HepG2 (cell line): ENCODE measurements around the gene ARHGEF39. TPM values are rescaled to one million over a fixed set of nuclear protein-coding genes. Genes with fewer than 3 reads are reported as not detected.
A peak's percentile ranks its signal among the peaks of the same experiment; 100 is the strongest.

Experiments used
- HIVEP1 ChIP-seq: sonication (generic); formaldehyde crosslinking; IDR thresholded peaks from 2 replicates; pipeline ENCODE4 v1.4.0; 2020; ENCODE audit warnings: mild to moderate bottlenecking, missing genetic modification reagents
- IRX3 ChIP-seq: sonication (generic); formaldehyde crosslinking; IDR thresholded peaks from 2 replicates; pipeline ENCODE4 v1.8.1; 2023; ENCODE audit warnings: mild to moderate bottlenecking, low read depth, missing genetic modification reagents, borderline replicate concordance
- NFYB ChIP-seq: sonication (generic); formaldehyde crosslinking; IDR thresholded peaks from 2 replicates; pipeline ENCODE4 v1.4.0; 2020; ENCODE audit warnings: missing genetic modification reagents
- PCBP1 ChIP-seq: fragments of 200-400 bp; formaldehyde crosslinking; IDR thresholded peaks from 2 replicates; pipeline ENCODE4 v1.6.1; 2017; ENCODE audit warnings: mild to moderate bottlenecking, low read depth, low read length, borderline replicate concordance
- PRPF4 ChIP-seq: fragments of 200-400 bp; formaldehyde crosslinking; IDR thresholded peaks from 2 replicates; pipeline ENCODE4 v1.6.1; 2016; ENCODE audit warnings: low read length, low read depth; ENCODE audit not compliant: poor library complexity, severe bottlenecking
- RBFOX2 ChIP-seq: fragments of 200-400 bp; formaldehyde crosslinking; IDR thresholded peaks from 2 replicates; pipeline ENCODE4 v1.6.1; 2017; ENCODE audit warnings: low read depth, mild to moderate bottlenecking, low read length
- TAF1 ChIP-seq: sonication (generic); formaldehyde crosslinking; IDR thresholded peaks from 2 replicates; pipeline ENCODE4 v1.4.0; 2020; ENCODE audit warnings: missing genetic modification reagents
- THYN1 ChIP-seq: sonication (generic); formaldehyde crosslinking; IDR thresholded peaks from 2 replicates; pipeline ENCODE4 v1.8.1; 2023; ENCODE audit warnings: low read depth, mild to moderate bottlenecking, moderate library complexity, missing genetic modification reagents, borderline replicate concordance
- TMF1 ChIP-seq: sonication (generic); formaldehyde crosslinking; IDR thresholded peaks from 2 replicates; pipeline ENCODE4 v1.8.1; 2022; ENCODE audit warnings: low read depth, missing genetic modification reagents
- ZNF143 ChIP-seq: sonication (generic); formaldehyde crosslinking; IDR thresholded peaks from 2 replicates; pipeline ENCODE4 v1.4.0; 2020; ENCODE audit warnings: missing genetic modification reagents
- ZNF180 ChIP-seq: sonication (generic); formaldehyde crosslinking; IDR thresholded peaks from 2 replicates; pipeline ENCODE4 v1.4.0; 2020; ENCODE audit warnings: low read depth, missing genetic modification reagents, borderline replicate concordance
- ZNF577 ChIP-seq: sonication (generic); formaldehyde crosslinking; IDR thresholded peaks from 2 replicates; pipeline ENCODE4 v1.4.0; 2020; ENCODE audit warnings: mild to moderate bottlenecking, low read depth, missing genetic modification reagents, borderline replicate concordance
- ZNF589 ChIP-seq: sonication (generic); formaldehyde crosslinking; conservative IDR thresholded peaks from 2 replicates; pipeline ENCODE4 v1.8.0; 2022; ENCODE audit warnings: mild to moderate bottlenecking, moderate library complexity, missing genetic modification reagents
- ZNF761 ChIP-seq: sonication (generic); formaldehyde crosslinking; conservative IDR thresholded peaks from 2 replicates; pipeline ENCODE4 v1.4.0; 2020; ENCODE audit warnings: mild to moderate bottlenecking, missing genetic modification reagents
- ZNF780A ChIP-seq: sonication (generic); formaldehyde crosslinking; IDR thresholded peaks from 2 replicates; pipeline ENCODE4 v1.8.0; 2022; ENCODE audit warnings: mild to moderate bottlenecking, missing genetic modification reagents, moderate library complexity
- ZNF816 ChIP-seq: sonication (generic); formaldehyde crosslinking; IDR thresholded peaks from 2 replicates; pipeline ENCODE4 v1.8.0; 2022; ENCODE audit warnings: missing genetic modification reagents, mild to moderate bottlenecking, borderline replicate concordance
- polyA plus RNA-seq, 8 experiments: library from polyadenylated mRNA; depleted of rRNA in 3 of 8; stranded (reverse) in 7 of 8; unstranded in 1 of 8; fragments of >200 nt; fragmentation: Illumina TruSeq in 4 of 8; extraction: Trizol in 4 of 8; gene quantifications; 2 replicates each; pipeline versions ENCODE4 v1.2.1 to v1.2.3, GENCODE V29; 2011 to 2016; ENCODE audit warnings: low read depth in 4 of 8, missing spikeins in 1 of 8, mixed read lengths in 1 of 8; ENCODE audit not compliant: insufficient read depth in 1 of 8
- total RNA-seq, 5 experiments: library from RNA; depleted of rRNA; stranded (reverse); fragments of >200 nt; fragmentation: Illumina TruSeq; extraction: Trizol; gene quantifications; 2 replicates each; pipeline ENCODE4 v1.2.3, GENCODE V29; 2016; ENCODE audit warnings: low read depth in 1 of 5
- TF ChIP-seq, protein P1 (sequence below): sonication (generic); formaldehyde crosslinking; IDR thresholded peaks from 2 replicates; pipeline ENCODE4 v1.5.0; 2020; ENCODE audit warnings: mild to moderate bottlenecking, missing genetic modification reagents
- TF ChIP-seq, protein P2 (sequence below): sonication (generic); formaldehyde crosslinking; IDR thresholded peaks from 2 replicates; pipeline ENCODE4 v1.4.0; 2020; ENCODE audit warnings: missing genetic modification reagents
- TF ChIP-seq, protein P3 (sequence below): sonication (generic); formaldehyde crosslinking; IDR thresholded peaks from 2 replicates; pipeline ENCODE4 v1.5.0; 2020; ENCODE audit warnings: mild to moderate bottlenecking, missing genetic modification reagents
- TF ChIP-seq, protein P4 (sequence below): sonication (generic); formaldehyde crosslinking; IDR thresholded peaks from 2 replicates; pipeline ENCODE4 v1.5.0; 2020; ENCODE audit warnings: mild to moderate bottlenecking, missing genetic modification reagents, borderline replicate concordance

ARHGEF39 gene
- total and polyA plus RNA-seq, 2 of the 13 experiments (the other 11 are each of a cell fraction or from before 2014, with no cell fraction given), result 11.2 to 12.3 TPM

DNA sequence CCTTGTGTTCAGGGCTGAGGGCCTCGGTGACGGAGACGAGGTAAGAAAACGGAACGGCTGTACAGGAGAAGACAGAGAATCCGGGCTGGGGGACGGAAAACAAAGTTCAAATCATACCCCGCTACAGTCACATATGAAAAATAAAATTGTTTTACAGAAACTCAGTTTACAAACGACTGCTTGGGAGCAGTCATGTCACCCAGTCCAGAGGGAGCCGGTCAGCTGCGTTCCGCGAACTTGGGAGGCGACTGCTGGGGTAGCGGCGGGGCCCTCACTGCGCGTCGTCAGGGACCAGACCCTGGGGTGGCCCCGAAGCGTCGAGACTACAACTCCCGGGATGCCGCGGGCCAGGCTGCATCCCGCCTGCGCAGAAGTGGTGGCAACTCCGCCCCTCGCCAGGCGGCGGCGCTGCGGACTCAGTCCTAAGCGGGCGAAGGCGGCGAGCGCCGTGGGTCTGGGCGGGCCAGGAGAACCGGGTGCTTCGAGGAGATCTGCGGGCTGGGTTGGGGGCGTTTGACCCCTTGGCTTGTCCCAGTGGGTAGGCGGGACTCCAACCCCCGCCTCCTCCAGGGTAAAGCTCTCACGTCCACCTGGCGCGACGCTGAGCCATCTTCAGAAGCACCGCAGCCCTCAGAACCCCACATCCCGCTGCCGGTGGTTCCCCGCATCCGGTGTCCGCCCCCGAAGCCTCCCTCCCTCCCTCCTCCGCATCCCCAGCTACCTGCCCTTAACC lies 18.3 kb downstream of the ARHGEF39 start (continued):
- TF ChIP-seq, protein P1, sequence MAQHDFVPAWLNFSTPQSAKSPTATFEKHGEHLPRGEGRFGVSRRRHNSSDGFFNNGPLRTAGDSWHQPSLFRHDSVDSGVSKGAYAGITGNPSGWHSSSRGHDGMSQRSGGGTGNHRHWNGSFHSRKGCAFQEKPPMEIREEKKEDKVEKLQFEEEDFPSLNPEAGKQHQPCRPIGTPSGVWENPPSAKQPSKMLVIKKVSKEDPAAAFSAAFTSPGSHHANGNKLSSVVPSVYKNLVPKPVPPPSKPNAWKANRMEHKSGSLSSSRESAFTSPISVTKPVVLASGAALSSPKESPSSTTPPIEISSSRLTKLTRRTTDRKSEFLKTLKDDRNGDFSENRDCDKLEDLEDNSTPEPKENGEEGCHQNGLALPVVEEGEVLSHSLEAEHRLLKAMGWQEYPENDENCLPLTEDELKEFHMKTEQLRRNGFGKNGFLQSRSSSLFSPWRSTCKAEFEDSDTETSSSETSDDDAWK (CRISPR knock-in tag), result no peak
- no peak for TF ChIP-seq ZNF180 (CRISPR knock-in tag)
- TF ChIP-seq, protein P2, sequence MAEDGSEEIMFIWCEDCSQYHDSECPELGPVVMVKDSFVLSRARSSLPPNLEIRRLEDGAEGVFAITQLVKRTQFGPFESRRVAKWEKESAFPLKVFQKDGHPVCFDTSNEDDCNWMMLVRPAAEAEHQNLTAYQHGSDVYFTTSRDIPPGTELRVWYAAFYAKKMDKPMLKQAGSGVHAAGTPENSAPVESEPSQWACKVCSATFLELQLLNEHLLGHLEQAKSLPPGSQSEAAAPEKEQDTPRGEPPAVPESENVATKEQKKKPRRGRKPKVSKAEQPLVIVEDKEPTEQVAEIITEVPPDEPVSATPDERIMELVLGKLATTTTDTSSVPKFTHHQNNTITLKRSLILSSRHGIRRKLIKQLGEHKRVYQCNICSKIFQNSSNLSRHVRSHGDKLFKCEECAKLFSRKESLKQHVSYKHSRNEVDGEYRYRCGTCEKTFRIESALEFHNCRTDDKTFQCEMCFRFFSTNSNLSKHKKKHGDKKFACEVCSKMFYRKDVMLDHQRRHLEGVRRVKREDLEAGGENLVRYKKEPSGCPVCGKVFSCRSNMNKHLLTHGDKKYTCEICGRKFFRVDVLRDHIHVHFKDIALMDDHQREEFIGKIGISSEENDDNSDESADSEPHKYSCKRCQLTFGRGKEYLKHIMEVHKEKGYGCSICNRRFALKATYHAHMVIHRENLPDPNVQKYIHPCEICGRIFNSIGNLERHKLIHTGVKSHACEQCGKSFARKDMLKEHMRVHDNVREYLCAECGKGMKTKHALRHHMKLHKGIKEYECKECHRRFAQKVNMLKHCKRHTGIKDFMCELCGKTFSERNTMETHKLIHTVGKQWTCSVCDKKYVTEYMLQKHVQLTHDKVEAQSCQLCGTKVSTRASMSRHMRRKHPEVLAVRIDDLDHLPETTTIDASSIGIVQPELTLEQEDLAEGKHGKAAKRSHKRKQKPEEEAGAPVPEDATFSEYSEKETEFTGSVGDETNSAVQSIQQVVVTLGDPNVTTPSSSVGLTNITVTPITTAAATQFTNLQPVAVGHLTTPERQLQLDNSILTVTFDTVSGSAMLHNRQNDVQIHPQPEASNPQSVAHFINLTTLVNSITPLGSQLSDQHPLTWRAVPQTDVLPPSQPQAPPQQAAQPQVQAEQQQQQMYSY (CRISPR knock-in tag), result no peak
- TF ChIP-seq, protein P3, sequence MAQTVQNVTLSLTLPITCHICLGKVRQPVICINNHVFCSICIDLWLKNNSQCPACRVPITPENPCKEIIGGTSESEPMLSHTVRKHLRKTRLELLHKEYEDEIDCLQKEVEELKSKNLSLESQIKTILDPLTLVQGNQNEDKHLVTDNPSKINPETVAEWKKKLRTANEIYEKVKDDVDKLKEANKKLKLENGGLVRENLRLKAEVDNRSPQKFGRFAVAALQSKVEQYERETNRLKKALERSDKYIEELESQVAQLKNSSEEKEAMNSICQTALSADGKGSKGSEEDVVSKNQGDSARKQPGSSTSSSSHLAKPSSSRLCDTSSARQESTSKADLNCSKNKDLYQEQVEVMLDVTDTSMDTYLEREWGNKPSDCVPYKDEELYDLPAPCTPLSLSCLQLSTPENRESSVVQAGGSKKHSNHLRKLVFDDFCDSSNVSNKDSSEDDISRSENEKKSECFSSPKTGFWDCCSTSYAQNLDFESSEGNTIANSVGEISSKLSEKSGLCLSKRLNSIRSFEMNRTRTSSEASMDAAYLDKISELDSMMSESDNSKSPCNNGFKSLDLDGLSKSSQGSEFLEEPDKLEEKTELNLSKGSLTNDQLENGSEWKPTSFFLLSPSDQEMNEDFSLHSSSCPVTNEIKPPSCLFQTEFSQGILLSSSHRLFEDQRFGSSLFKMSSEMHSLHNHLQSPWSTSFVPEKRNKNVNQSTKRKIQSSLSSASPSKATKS (CRISPR knock-in tag), result no peak
- TF ChIP-seq ZNF143 (CRISPR knock-in tag), result peak; percentile 97
- no peak for TF ChIP-seq THYN1 (CRISPR knock-in tag)
- TF ChIP-seq ZNF780A (CRISPR knock-in tag), result no peak
- TF ChIP-seq HIVEP1 (CRISPR knock-in tag), result peak; percentile 40; the same call in 1 of the 2 replicates
- TF ChIP-seq ZNF761 (CRISPR knock-in tag), result 0 out of 2 replicates have a peak, but pooled peaks have one; percentile 29
- no peak for TF ChIP-seq NFYB (CRISPR knock-in tag)
- no peak for TF ChIP-seq ZNF589 (CRISPR knock-in tag)
- TF ChIP-seq TMF1 (CRISPR knock-in tag), result no peak
- TF ChIP-seq IRX3 (CRISPR knock-in tag), result no peak
- peak; percentile 83 for TF ChIP-seq RBFOX2
- TF ChIP-seq PRPF4, result no peak
- TF ChIP-seq, protein P4, sequence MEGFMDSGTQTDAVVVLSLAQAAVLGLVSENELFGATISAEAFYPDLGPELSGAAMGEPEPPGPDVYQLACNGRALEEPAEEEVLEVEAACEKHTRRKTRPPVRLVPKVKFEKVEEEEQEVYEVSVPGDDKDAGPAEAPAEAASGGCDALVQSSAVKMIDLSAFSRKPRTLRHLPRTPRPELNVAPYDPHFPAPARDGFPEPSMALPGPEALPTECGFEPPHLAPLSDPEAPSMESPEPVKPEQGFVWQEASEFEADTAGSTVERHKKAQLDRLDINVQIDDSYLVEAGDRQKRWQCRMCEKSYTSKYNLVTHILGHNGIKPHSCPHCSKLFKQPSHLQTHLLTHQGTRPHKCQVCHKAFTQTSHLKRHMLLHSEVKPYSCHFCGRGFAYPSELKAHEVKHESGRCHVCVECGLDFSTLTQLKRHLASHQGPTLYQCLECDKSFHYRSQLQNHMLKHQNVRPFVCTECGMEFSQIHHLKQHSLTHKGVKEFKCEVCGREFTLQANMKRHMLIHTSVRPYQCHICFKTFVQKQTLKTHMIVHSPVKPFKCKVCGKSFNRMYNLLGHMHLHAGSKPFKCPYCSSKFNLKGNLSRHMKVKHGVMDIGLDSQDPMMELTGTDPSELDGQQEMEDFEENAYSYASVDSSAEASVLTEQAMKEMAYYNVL (CRISPR knock-in tag), result 0 out of 2 replicates have a peak, but pooled peaks have one; percentile 20
- TF ChIP-seq TAF1, result peak; percentile 53
- TF ChIP-seq PCBP1, result 0 out of 2 replicates have a peak, but pooled peaks have one; percentile 65
- no peak for TF ChIP-seq ZNF577 (CRISPR knock-in tag)
- 0 out of 2 replicates have a peak, but pooled peaks have one; percentile 60 for TF ChIP-seq ZNF816 (CRISPR knock-in tag)
